Mucosa of gallbladder (tissue), 1 donor: ENCODE measurements around the gene NOC4L. TPM values are rescaled to one million over a fixed set of nuclear protein-coding genes. Genes with fewer than 3 reads are reported as not detected.

ENCODE experiments used
- DNase-seq: peaks from one replicate; pipeline ENCODE4 v3.0.0-alpha.2; 2020; ENCODE audit warnings: low spot score
- total RNA-seq: library from RNA; stranded (reverse); gene quantifications from one replicate; pipeline ENCODE4 v1.2.1, GENCODE V29; 2021
- donor health status: DM: no; HTN: no; CAD: no.

Gene NOC4L
- total RNA-seq, 1 donor from 2014 or later = 14.1 TPM

DNA sequence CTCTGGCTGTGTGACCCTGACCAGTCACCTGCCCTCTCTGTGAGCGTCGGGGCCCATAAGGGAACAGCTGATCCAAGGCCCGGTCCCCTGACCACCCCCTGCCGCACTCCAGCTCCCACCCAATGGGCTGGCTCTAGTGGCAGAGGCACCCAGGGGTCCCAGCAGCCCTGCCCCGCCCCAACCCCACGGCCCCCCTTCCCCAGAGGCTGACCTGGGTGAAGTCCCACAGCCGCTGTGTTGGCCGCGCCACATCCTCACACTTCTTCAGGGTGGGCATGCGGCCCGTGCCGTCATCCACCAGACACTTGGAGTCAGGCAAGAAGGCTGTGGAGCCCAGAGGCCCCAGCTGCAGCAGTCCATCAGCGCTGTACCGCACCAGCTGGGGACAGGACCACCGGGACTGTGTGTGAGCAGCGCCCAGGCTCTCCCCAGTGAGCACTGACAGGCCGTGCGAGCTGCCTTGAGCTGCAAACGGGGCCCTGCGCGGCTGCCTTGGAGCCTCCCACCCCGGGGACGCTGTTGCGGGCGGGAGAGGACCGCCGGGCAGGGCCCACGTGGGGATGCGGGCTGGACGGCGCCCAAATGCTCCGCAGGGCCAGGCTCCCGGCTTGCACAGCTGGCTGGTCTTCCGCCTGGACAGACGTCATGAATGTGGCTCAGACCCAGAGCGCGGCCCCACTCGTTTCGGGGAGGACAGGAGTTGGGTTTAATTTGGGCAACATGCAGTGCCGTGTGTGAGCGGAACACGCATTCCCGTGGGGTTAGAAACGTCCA is 53.5 kb downstream of the NOC4L start:
- DNase-seq = no peak

- DNase-seq = no peak
Observed at GRCh38 chr12:132199101-132199500, 54.8 kb downstream of the NOC4L start.

DNA sequence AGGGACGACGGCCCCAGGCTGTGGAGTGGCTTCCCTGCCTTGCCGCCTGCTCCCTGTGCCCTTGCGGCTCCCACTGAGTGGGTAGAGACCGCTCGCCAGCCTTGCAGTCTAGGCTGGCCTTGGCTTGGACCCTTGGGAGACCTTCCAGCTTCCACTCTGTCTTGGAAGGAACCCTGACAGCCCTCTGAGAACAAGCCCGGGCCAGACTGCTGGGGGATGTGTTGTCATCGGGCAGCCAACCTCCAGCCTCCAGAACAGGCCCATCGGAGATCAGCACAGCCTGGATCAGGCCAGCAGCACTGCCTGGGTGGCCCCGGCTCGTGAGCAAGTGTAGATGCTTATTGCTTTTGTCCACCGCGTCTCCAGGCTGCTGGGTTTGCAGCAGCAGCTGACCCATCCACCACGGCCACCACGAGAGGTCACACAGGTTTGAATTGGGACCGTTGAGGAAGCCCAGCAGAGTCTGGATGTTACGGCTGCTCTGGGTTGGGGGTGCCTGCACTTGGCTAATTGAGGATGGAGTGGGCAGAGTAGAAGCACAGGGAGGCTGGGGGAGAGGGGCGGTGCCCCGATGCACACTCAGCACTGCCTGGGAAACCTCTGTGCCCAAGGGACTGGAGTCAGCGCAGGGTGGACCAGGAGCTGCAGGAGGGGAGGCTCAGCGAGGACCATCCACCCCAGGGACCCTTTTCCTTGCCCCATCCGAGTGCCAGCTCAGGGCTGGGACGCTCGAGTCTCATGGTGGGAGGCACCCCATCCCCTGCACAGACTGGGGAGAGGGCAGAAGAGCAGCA is 55.5 kb downstream of the NOC4L start:
- no peak for DNase-seq

DNA sequence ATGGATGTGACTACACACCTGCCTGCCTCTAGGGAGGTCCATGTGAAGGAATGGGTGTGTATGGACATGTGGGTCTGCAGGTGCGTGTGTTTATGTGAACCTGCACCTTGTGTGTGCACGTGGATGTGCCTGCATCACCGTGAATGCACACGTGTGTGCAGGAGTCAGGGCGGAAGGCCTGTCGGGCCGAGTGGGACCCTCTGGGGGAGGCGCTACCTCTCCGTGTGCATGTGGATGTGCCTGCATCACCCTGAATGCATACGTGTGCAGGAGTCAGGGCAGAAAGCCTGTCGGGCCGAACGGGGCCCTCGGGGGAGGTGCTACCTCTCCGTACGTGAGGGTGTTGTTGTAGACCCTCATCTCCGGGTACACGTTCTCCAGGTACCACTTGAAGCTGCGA is 56.5 kb downstream of the NOC4L start:
- no peak for DNase-seq

GRCh38 chr12:132201391-132202120 is 57.3 kb downstream of the NOC4L start:
- no peak for DNase-seq

Other genes with a start within 250 kb of the NOC4L start
- 80.7 TPM for gene ULK1, start 249.8 kb upstream of the NOC4L start, total RNA-seq
- 26.0 TPM for gene PUS1, start 215.2 kb upstream of the NOC4L start, total RNA-seq
- gene EP400, start 194.5 kb upstream of the NOC4L start, total RNA-seq = 42.5 TPM
- gene DDX51, start 138 bp upstream of the NOC4L start, total RNA-seq = 18.0 TPM
- 0.12 TPM for gene GALNT9, start 185.1 kb downstream of the NOC4L start, total RNA-seq